Peyer's patch (tissue), 4 donors: ENCODE measurements around the gene AGBL4.

Experiments used
- CTCF ChIP-seq, 6 experiments: fragments of 450-650 bp in 4 of 6; fragments of 200-600 bp in 2 of 6; sonication (generic) in 1 of 6; IDR thresholded peaks; one replicate each; pipeline ENCODE4 v1.5.1; 2017 to 2019; ENCODE audit warnings: antibody characterized with exemption in 6 of 6, mild to moderate bottlenecking in 3 of 6, moderate library complexity in 1 of 6
- POLR2A ChIP-seq, 2 donors: fragments of 450-650 bp; IDR thresholded peaks; one replicate each; pipeline ENCODE4 v1.5.1; 2017; ENCODE audit warnings: antibody characterized with exemption in 2 of 2, mild to moderate bottlenecking in 2 of 2, moderate library complexity in 2 of 2

- TF ChIP-seq POLR2A (IDR thresholded peaks at IDR 0.05) (no peak), CTCF (IDR thresholded peaks at IDR 0.05) (no peak)
These were observed 1086.0 kb downstream of the AGBL4 start for GRCh38 chr1:48937732-48938131.
